ENCODE data around the gene NTHL1. TPM values are rescaled to one million over a fixed set of nuclear protein-coding genes. Genes with fewer than 3 reads are reported as not detected.

Gene NTHL1
- total and polyA plus RNA-seq, 2 of the 13 experiments (the other 11 are each of a cell fraction or from before 2014, with no cell fraction given): 47.5 to 64.9 TPM

GRCh38 chr16:2015117-2015946 lies 32.3 kb downstream of the NTHL1 start (continued):
- TF ChIP-seq ATF2 (CRISPR knock-in tag; IDR thresholded peaks at IDR 0.05) (0 out of 2 replicates have a peak, but pooled peaks have one; percentile 24), ZNF557 (CRISPR knock-in tag; IDR thresholded peaks at IDR 0.05) (no peak), SP5 (CRISPR knock-in tag; IDR thresholded peaks at IDR 0.05; ENCODE audit: borderline replicate concordance, low read depth) (peak; percentile 42; the same call in 1 of the 2 replicates), PCBP1 (IDR thresholded peaks at IDR 0.05; ENCODE audit: borderline replicate concordance, low read depth, low read length) (no peak), SALL1 (CRISPR knock-in tag; IDR thresholded peaks at IDR 0.05) (peak; percentile 51), CHD2 (IDR thresholded peaks at IDR 0.05; ENCODE audit: low read depth, low read length) (no peak), ZNF800 (CRISPR knock-in tag; IDR thresholded peaks at IDR 0.05) (0 out of 2 replicates have a peak, but pooled peaks have one; percentile 53), DR1 (CRISPR knock-in tag; IDR thresholded peaks at IDR 0.05) (no peak), CCDC6 (CRISPR knock-in tag; IDR thresholded peaks at IDR 0.05) (no peak), POGK (CRISPR knock-in tag; conservative IDR thresholded peaks at IDR 0.05) (0 out of 2 replicates have a peak, but pooled peaks have one; percentile 36), CEBPG (CRISPR knock-in tag; IDR thresholded peaks at IDR 0.05) (peak; percentile 85), GPN1 (CRISPR knock-in tag; IDR thresholded peaks at IDR 0.05; ENCODE audit: borderline replicate concordance) (no peak), ZNF251 (CRISPR knock-in tag; IDR thresholded peaks at IDR 0.05) (no peak)
